H1 (cell line): Measurements from ENCODE around the gene DDOST. TPM values are rescaled to one million over a fixed set of nuclear protein-coding genes. Genes with fewer than 3 reads are reported as not detected.

Source experiments
- GABPA ChIP-seq: IDR thresholded peaks from 2 replicates; pipeline ENCODE4 v1.6.1; 2011; ENCODE audit warnings: mild to moderate bottlenecking, low read length, moderate library complexity, borderline replicate concordance; ENCODE audit not compliant: insufficient read depth
- HDAC6 ChIP-seq: IDR thresholded peaks from one replicate; pipeline ENCODE4 v1.7.1; 2012; ENCODE audit warnings: low read depth, mild to moderate bottlenecking, inconsistent platforms, low read length, moderate library complexity
- RNF2 ChIP-seq: fragments of 200-900, 300-1000 bp; sonication (generic); IDR thresholded peaks from 2 replicates; pipeline ENCODE4 v1.7.1; 2016; ENCODE audit warnings: borderline replicate concordance, low read depth, mild to moderate bottlenecking, antibody characterized with exemption, low read length; ENCODE audit not compliant: poor library complexity, severe bottlenecking; ENCODE audit errors: missing control alignments
- SP1 ChIP-seq: IDR thresholded peaks from 2 replicates; pipeline ENCODE4 v1.6.1; 2011; ENCODE audit warnings: low read depth, low read length
- polyA plus RNA-seq, 7 experiments: library from polyadenylated mRNA; depleted of rRNA in 3 of 7; stranded (reverse) in 5 of 7; unstranded in 2 of 7; fragments of >200 nt in 5 of 7; fragments of 200-250 nt in 2 of 7; gene quantifications; 1 replicate in 5 of 7; 2 replicates in 1 of 7; 4 replicates in 1 of 7; pipeline versions ENCODE4 v1.2.1 to v1.2.3, GENCODE V29; 2011 to 2013; ENCODE audit warnings: missing spikeins in 2 of 7, mixed read lengths in 2 of 7
- total RNA-seq: library from RNA; stranded (reverse); fragmentation: NEBNext Ultra II Directional; extraction: Animal tissue kit (Norgen Biotek cat#: 25700); gene quantifications from 2 replicates; pipeline ENCODE4 v1.2.1, GENCODE V29; 2021

The DDOST gene
- total and polyA plus RNA-seq, 2 of the 8 experiments (the other 6 are each of a cell fraction or from before 2014, with no cell fraction given): 253 to 336 TPM

GRCh38 chr1:20634065-20634593, 27.0 kb downstream of the DDOST start (continued):
- peak; percentile 47; the same call in 1 of the 2 replicates for TF ChIP-seq SP1
- no peak for TF ChIP-seq RNF2
- TF ChIP-seq GABPA: no peak
- TF ChIP-seq HDAC6: no peak
